ENCODE data around the gene KIF13A. TPM values are rescaled to one million over a fixed set of nuclear protein-coding genes. Genes with fewer than 3 reads are reported as not detected.

The KIF13A gene
- total RNA-seq, 4 donors from 2014 or later, result 39.6 to 51.6 (median 43.2) TPM

DNA sequence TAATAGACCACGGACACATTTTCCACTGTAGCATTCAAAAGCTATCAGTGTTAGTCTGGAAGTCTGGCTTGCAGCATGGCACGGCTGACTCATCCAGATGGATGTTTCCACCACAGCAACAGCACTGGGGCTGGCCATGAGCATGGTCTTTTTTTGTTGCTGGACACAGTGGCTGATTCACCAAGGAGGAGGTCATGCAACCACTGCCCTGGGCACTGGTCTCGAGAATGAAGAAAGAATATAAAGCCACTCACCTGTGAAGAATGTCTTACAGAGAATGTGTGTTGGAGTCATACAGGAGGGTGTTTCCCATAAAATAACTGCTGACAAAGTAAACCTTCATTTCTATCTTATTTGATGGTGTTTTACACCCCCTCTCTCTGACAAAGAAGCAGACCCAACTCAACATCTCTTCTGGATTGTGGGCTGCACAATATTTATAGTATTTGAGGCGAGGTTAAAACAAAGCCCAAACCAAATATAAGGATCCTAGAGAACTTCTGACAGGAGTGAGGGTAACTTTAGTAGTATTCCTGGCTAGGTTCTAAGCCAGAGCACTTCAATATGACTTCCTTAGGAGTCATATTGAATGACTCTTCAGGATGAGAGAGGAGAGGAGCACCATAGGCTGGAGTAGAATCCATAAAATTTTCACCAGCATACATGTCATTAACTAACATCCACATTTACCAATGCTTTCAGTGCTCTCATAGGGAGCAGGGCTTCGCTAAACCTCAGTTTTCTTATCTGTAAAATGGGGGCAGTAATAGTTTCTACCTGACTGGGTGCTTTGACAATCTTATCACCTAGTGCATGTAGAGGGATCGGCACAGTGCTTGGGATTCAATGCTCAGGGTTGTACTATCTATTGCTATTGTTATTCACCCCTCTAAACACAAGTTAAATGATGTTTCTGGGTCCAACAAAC lies 121.4 kb downstream of the KIF13A start:
- Histone ChIP-seq H3K27ac (peak overlapping the region in 1 of 4 donors; percentile 22), H3K4me1 (no peaks in the 10 kb centered on the region), H3K9me3 (no peaks in the 10 kb centered on the region), H3K36me3 (no peaks in the 10 kb centered on the region), H3K4me3 (no peak overlapping the region), H3K27me3 (no peaks in the 10 kb centered on the region)
- peak in 1 of 3 donors; percentile 50 for DNase-seq
- TF ChIP-seq CTCF (IDR thresholded peaks at IDR 0.05) (no peak), POLR2A (IDR thresholded peaks at IDR 0.05) (no peak)

DNA sequence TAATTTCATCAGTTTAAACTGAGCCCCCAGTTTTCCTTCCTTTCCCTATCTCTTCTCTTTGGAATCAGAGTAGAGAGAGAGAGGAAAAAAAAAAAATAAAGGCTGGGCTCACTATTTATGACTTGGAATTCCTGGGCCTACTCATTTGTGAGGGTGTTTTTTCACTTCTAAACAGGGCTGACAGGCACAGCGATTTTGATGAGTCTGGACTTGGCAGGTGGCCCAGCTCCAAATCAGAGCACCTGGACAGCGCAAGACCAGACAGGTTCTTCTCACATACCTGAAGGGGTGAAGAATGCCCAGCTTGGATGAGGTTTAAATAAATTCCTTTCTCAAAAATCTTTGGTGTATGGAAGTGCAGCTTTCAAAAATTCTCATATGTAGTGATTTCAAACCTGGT lies 122.2 kb downstream of the KIF13A start:
- H3K27me3 ChIP-seq, result no peaks in the 10 kb centered on the region
- H3K9me3 ChIP-seq, result no peaks in the 10 kb centered on the region
- peak overlapping the region in 1 of 4 donors; percentile 22 for H3K27ac ChIP-seq
- H3K4me1 ChIP-seq, result no peaks in the 10 kb centered on the region
- TF ChIP-seq POLR2A (IDR thresholded peaks at IDR 0.05) (no peak), CTCF (IDR thresholded peaks at IDR 0.05) (no peak)
- no peak overlapping the region for H3K4me3 ChIP-seq
- no peaks in the 10 kb centered on the region for H3K36me3 ChIP-seq
- DNase-seq, result no peak

GRCh38 chr6:17863901-17864754 lies 123.3 kb downstream of the KIF13A start:
- Histone ChIP-seq H3K27ac (peak overlapping the region in 1 of 4 donors; percentile 22), H3K27me3 (no peaks in the 10 kb centered on the region), H3K4me1 (no peaks in the 10 kb centered on the region), H3K36me3 (no peaks in the 10 kb centered on the region), H3K9me3 (no peaks in the 10 kb centered on the region), H3K4me3 (no peak overlapping the region)
- no peak for DNase-seq
- TF ChIP-seq CTCF (IDR thresholded peaks at IDR 0.05) (no peak), POLR2A (IDR thresholded peaks at IDR 0.05) (no peak)

- no peak for DNase-seq
- no peaks in the 10 kb centered on the region for H3K9me3 ChIP-seq
- H3K27ac ChIP-seq, result no peak overlapping the region
- TF ChIP-seq CTCF (IDR thresholded peaks at IDR 0.05), result no peak
- no peak for TF ChIP-seq POLR2A (IDR thresholded peaks at IDR 0.05)
- no peaks in the 10 kb centered on the region for H3K36me3 ChIP-seq
- H3K4me3 ChIP-seq, result no peak overlapping the region
- no peaks in the 10 kb centered on the region for H3K27me3 ChIP-seq
- H3K4me1 ChIP-seq, result no peaks in the 10 kb centered on the region
Observed at GRCh38 chr6:17861361-17861760, 126.1 kb downstream of the KIF13A start.

GRCh38 chr6:17859846-17860245 lies 127.6 kb downstream of the KIF13A start:
- TF ChIP-seq POLR2A (IDR thresholded peaks at IDR 0.05), result no peak
- no peak for TF ChIP-seq CTCF (IDR thresholded peaks at IDR 0.05)
- no peaks in the 10 kb centered on the region for H3K27me3 ChIP-seq
- H3K36me3 ChIP-seq, result peaks cover 0 to under 1% (median 0%) of the 10 kb centered on the region in 3 donors
- no peak overlapping the region for H3K27ac ChIP-seq
- no peak for DNase-seq
- no peaks in the 10 kb centered on the region for H3K4me1 ChIP-seq
- no peaks in the 10 kb centered on the region for H3K9me3 ChIP-seq
- H3K4me3 ChIP-seq, result no peak overlapping the region

All from Peyer's patch (tissue), 4 donors.